Stomach (tissue), 19 donors: ENCODE measurements around the gene AGAP2. TPM values are rescaled to one million over a fixed set of nuclear protein-coding genes. Genes with fewer than 3 reads are reported as not detected.

Experiments used
- DNase-seq, 2 donors: peaks; one replicate each; pipeline versions ENCODE4 v3.0.0 to v3.0.0-alpha.2; 2013 to 2019
- H3K27ac ChIP-seq, 5 donors: fragments of 200-600 bp in 4 of 5; sonication (generic) in 4 of 5; one replicate each; pipeline ENCODE4 v1.5.1; 2013 to 2019; ENCODE audit warnings: mild to moderate bottlenecking in 1 of 5, moderate library complexity in 1 of 5
- H3K27me3 ChIP-seq, 3 donors: fragments of 200-600 bp; sonication (generic); one replicate each; pipeline ENCODE4 v1.5.1; 2017 to 2019; ENCODE audit warnings: mixed run types in 1 of 3
- H3K36me3 ChIP-seq, 4 donors: fragments of 200-600 bp; sonication (generic); 1 replicate in 3 of 4; 2 replicates in 1 of 4; pipeline ENCODE4 v1.5.1; 2016 to 2019
- H3K4me1 ChIP-seq, 4 donors: fragments of 200-600 bp; sonication (generic); one replicate each; pipeline ENCODE4 v1.5.1; 2016 to 2019
- H3K4me3 ChIP-seq, 4 donors: fragments of 200-600 bp; sonication (generic) in 3 of 4; one replicate each; pipeline ENCODE4 v1.5.1; 2016 to 2019; ENCODE audit warnings: mild to moderate bottlenecking in 1 of 4
- H3K9me3 ChIP-seq, 4 donors: fragments of 200-600 bp; sonication (generic); one replicate each; pipeline ENCODE4 v1.5.1; 2016 to 2019
- CTCF ChIP-seq, 7 experiments: fragments of 450-650 bp in 4 of 7; fragments of 200-600 bp in 3 of 7; sonication (generic) in 3 of 7; IDR thresholded peaks; one replicate each; pipeline ENCODE4 v1.5.1; 2016 to 2019; ENCODE audit warnings: antibody characterized with exemption in 7 of 7, control low read depth in 2 of 7, mild to moderate bottlenecking in 1 of 7
- EP300 ChIP-seq: sonication (generic); formaldehyde crosslinking; IDR thresholded peaks from one replicate; pipeline ENCODE4 v1.6.1; 2017; ENCODE audit warnings: antibody characterized with exemption
- POLR2A ChIP-seq, 4 donors: fragments of 450-650 bp; IDR thresholded peaks; one replicate each; pipeline ENCODE4 v1.6.1; 2016; ENCODE audit warnings: antibody characterized with exemption in 4 of 4, control low read depth in 2 of 4, mild to moderate bottlenecking in 1 of 4, moderate library complexity in 1 of 4
- POLR2AphosphoS5 ChIP-seq, 3 donors: sonication (generic); formaldehyde crosslinking; IDR thresholded peaks; one replicate each; pipeline ENCODE4 v1.6.1; 2016; ENCODE audit warnings: antibody characterized with exemption in 3 of 3
- WGBS, 5 donors: extraction: QIAGEN DNeasy Blood & Tissue Kit in 3 of 5; methylation state at CpG; one replicate each; pipeline versions ENCODE4 v1.1.5 to v1.1.7; 2013 to 2018; 5-methylcytosine and 5-hydroxymethylcytosine counted together
- intact Hi-C: fragments of 100-400 bp; cut with DNase I; formaldehyde crosslinking; loops from one replicate; pipeline ENCODE4 v1.15.1; 2023; ENCODE audit warnings: low total_unique reads
- long read RNA-seq, 10 donors: transcript quantifications; one replicate each; lab custom pipeline, GENCODE V29; 2026
- polyA plus RNA-seq, 3 donors: library from polyadenylated mRNA; stranded (reverse); fragments of 200-250 nt; gene quantifications; one replicate each; pipeline ENCODE4 v1.2.3, GENCODE V29; 2013
- total RNA-seq, 5 donors: library from RNA; depleted of rRNA; stranded (reverse); fragments of >200 nt; gene quantifications; one replicate each; pipeline versions ENCODE4 v1.1.0 to v1.2.3, GENCODE V29; 2014 to 2016
- donor health status: healthy with polysubstance abuse.
- donor health status: Bipolar disorder and iron deficiency.
- donor health status: healthy.

Gene AGAP2
- total RNA-seq (1 to 10 TPM in 2 of 5 donors, under 1 TPM in 2, not detected in 1; under 0.01 to 5.7 (median 1.5) TPM), polyA plus RNA-seq (under 1 TPM; 0.53 to 0.68 (median 0.61) TPM)
- long read RNA-seq, donor 1: 0 reads
- long read RNA-seq, donor 2, full-length matches to known transcripts: 1 of 1 reads
- long read RNA-seq, donor 2, partial matches to known transcripts: 0 of 1 reads
- long read RNA-seq, donor 2, other reads (novel, unspliced or antisense): 0 of 1 reads
- long read RNA-seq, donor 3: 0 reads
- long read RNA-seq, donor 4: 0 reads
- long read RNA-seq, donor 5: 0 reads
- long read RNA-seq, donor 6: 0 reads
- long read RNA-seq, donor 7, full-length matches to known transcripts: 2 of 2 reads
- long read RNA-seq, donor 7, partial matches to known transcripts: 0 of 2 reads
- long read RNA-seq, donor 7, other reads (novel, unspliced or antisense): 0 of 2 reads
- long read RNA-seq, donor 8: 0 reads
- long read RNA-seq, donor 9: 0 reads
- long read RNA-seq, donor 10: 0 reads

- intact Hi-C loops: no loop called here
- peaks cover 0 to 8% (median 0%) of the 10 kb centered on the region in 4 donors for H3K36me3 ChIP-seq
- TF ChIP-seq EP300 (no peak), POLR2AphosphoS5 (IDR thresholded peaks at IDR 0.05) (no peak), CTCF (IDR thresholded peaks at IDR 0.05) (no peak), POLR2A (IDR thresholded peaks at IDR 0.05) (no peak)
- H3K4me1 ChIP-seq: peaks cover 32 to 60% (median 41%) of the 10 kb centered on the region in 4 donors
- DNase-seq: peak in 1 of 2 donors; percentile 71
- H3K9me3 ChIP-seq: no peaks in the 10 kb centered on the region
- 14 to 49% (median 18%) methylated on average over 24 to 36 of the region's 36 CpGs for WGBS, 5 donors
- H3K4me3 ChIP-seq: peak within 1 kb of the TSS; percentile 30 to 48 (median 38)
- peaks cover 16 to 98% (median 62%) of the 10 kb centered on the region in 3 donors for H3K27me3 ChIP-seq
- H3K27ac ChIP-seq: no peak within 1 kb of the TSS
These were observed at the start of gene AGAP2 for GRCh38 chr12:57738661-57739237. AGAP2 (minus strand) TSS chr12:57738742; CDS start chr12:57738246, 496 bp downstream.

DNA sequence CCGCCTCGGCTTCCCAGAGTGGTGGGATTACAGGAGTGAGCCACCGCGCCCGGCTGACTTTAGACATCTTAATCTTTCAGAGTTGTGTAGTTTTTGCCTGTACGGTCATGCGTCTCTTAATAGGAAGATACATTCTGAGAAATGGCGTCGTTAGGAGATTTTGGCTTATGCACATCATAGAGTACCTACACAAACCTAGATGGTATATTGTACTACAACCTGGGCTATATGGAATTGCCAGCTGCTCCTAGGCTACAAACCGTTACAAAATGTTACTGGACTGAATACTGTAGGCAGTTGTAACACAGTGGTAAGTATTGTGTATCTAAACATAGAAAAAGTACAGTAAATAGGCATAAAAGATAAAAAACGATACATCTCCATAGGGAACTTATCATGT is 45.3 kb upstream of the AGAP2 start:
- TF ChIP-seq CTCF (IDR thresholded peaks at IDR 0.05): no peak
- TF ChIP-seq POLR2AphosphoS5 (IDR thresholded peaks at IDR 0.05): no peak
- TF ChIP-seq POLR2A (IDR thresholded peaks at IDR 0.05): no peak
- no peak for TF ChIP-seq EP300
- intact Hi-C loops: no loop called here
- Histone ChIP-seq H3K9me3 (no peaks in the 10 kb centered on the region), H3K27ac (no peak overlapping the region), H3K4me3 (peak overlapping the region; percentile 76 to 99 (median 96)), H3K27me3 (no peaks in the 10 kb centered on the region), H3K4me1 (peaks cover 8 to 32% (median 20%) of the 10 kb centered on the region in 4 donors), H3K36me3 (peaks cover 20 to 52% (median 50%) of the 10 kb centered on the region in 4 donors)
- WGBS, 5 donors: 86 to 89% (median 87%) methylated on average over 11 of the region's 11 CpGs
- no peak for DNase-seq

- Histone ChIP-seq H3K27me3 (no peaks in the 10 kb centered on the region), H3K4me1 (peaks cover 8 to 32% (median 20%) of the 10 kb centered on the region in 4 donors), H3K9me3 (no peaks in the 10 kb centered on the region), H3K36me3 (peaks cover 18 to 47% (median 46%) of the 10 kb centered on the region in 4 donors), H3K27ac (peak overlapping the region in 3 of 5 donors; percentile 76 to 85 (median 85)), H3K4me3 (peak overlapping the region; percentile 76 to 99 (median 96))
- 79 to 85% (median 81%) methylated on average over 12 of the region's 12 CpGs for WGBS, 5 donors
- no peak for DNase-seq
- TF ChIP-seq CTCF (IDR thresholded peaks at IDR 0.05) (no peak), EP300 (no peak), POLR2AphosphoS5 (IDR thresholded peaks at IDR 0.05) (no peak), POLR2A (IDR thresholded peaks at IDR 0.05) (no peak)
- intact Hi-C loops: no loop called here
These were observed 44.9 kb upstream of the AGAP2 start for GRCh38 chr12:57783466-57783801.

- peak within 1 kb of the TSS; percentile 76 to 99 (median 96) for H3K4me3 ChIP-seq
- TF ChIP-seq EP300 (peak; percentile 36), POLR2AphosphoS5 (IDR thresholded peaks at IDR 0.05) (peak; percentile 92 to 98 (median 93)), CTCF (IDR thresholded peaks at IDR 0.05) (peak in 6 of 7 experiments; percentile 86 to 99 (median 90)), POLR2A (IDR thresholded peaks at IDR 0.05) (peak in 1 of 4 donors; percentile 5)
- peak; percentile 96 to 98 for DNase-seq
- peaks cover 15 to 42% (median 40%) of the 10 kb centered on the region in 4 donors for H3K36me3 ChIP-seq
- peaks cover 8 to 32% (median 20%) of the 10 kb centered on the region in 4 donors for H3K4me1 ChIP-seq
- intact Hi-C loops: no loop called here
- no peaks in the 10 kb centered on the region for H3K27me3 ChIP-seq
- H3K9me3 ChIP-seq: no peaks in the 10 kb centered on the region
- H3K27ac ChIP-seq: peak within 1 kb of the TSS; percentile 43 to 85 (median 77)
- WGBS, 5 donors: 0 to 1% (median 1%) methylated on average over 41 to 45 of the region's 45 CpGs
These were observed 44.3 kb upstream of the AGAP2 start, which contains the start of gene TSFM for GRCh38 chr12:57782608-57783465. TSFM (plus strand) TSS chr12:57782787; CDS start chr12:57782802, 15 bp downstream.
